ENCODE results near the gene RGS8.

Gene RGS8

GRCh38 chr1:182671750-182672486, 12.5 kb downstream of the RGS8 start:
- no peak for DNase-seq (ENCODE audit: low read depth)

- no peak for DNase-seq (ENCODE audit: low read depth)
Observed at GRCh38 chr1:182670032-182670749, 14.2 kb downstream of the RGS8 start.

- DNase-seq (ENCODE audit: low read depth): no peak
Observed at GRCh38 chr1:182669266-182669665, 15.1 kb downstream of the RGS8 start.

- no peak for DNase-seq (ENCODE audit: low read depth)
Observed at GRCh38 chr1:182668521-182669054, 15.8 kb downstream of the RGS8 start.

GRCh38 chr1:182667848-182668505, 16.4 kb downstream of the RGS8 start:
- DNase-seq (ENCODE audit: low read depth): no peak

GRCh38 chr1:182666706-182667105, 17.7 kb downstream of the RGS8 start:
- no peak for DNase-seq (ENCODE audit: low read depth)

GRCh38 chr1:182664296-182664695, 20.1 kb downstream of the RGS8 start:
- DNase-seq (ENCODE audit: low read depth): no peak

- no peak for DNase-seq (ENCODE audit: low read depth)
Observed at GRCh38 chr1:182662956-182663355, 21.4 kb downstream of the RGS8 start.

GRCh38 chr1:182662121-182662890, 22.1 kb downstream of the RGS8 start:
- no peak for DNase-seq (ENCODE audit: low read depth)

GRCh38 chr1:182658055-182658454, 26.3 kb downstream of the RGS8 start:
- no peak for DNase-seq (ENCODE audit: low read depth)

GRCh38 chr1:182656842-182657397, 27.5 kb downstream of the RGS8 start:
- no peak for DNase-seq (ENCODE audit: low read depth)

- no peak for DNase-seq (ENCODE audit: low read depth)
Observed at GRCh38 chr1:182653986-182654385, 30.4 kb downstream of the RGS8 start.

GRCh38 chr1:182652933-182653332, 31.5 kb downstream of the RGS8 start:
- no peak for DNase-seq (ENCODE audit: low read depth)

- no peak for DNase-seq (ENCODE audit: low read depth)
Observed at GRCh38 chr1:182651339-182651724, 33.1 kb downstream of the RGS8 start.

GRCh38 chr1:182650678-182651338, 33.6 kb downstream of the RGS8 start:
- DNase-seq (ENCODE audit: low read depth): no peak

GRCh38 chr1:182649041-182649440, 35.3 kb downstream of the RGS8 start:
- no peak for DNase-seq (ENCODE audit: low read depth)

GRCh38 chr1:182646739-182647138, 37.6 kb downstream of the RGS8 start:
- no peak for DNase-seq (ENCODE audit: low read depth)

GRCh38 chr1:182644886-182645285, 39.5 kb downstream of the RGS8 start:
- DNase-seq (ENCODE audit: low read depth): no peak

GRCh38 chr1:182643699-182644098, 40.7 kb downstream of the RGS8 start:
- DNase-seq (ENCODE audit: low read depth): no peak

GRCh38 chr1:182642461-182642860, 41.9 kb downstream of the RGS8 start:
- DNase-seq (ENCODE audit: low read depth): no peak

- no peak for DNase-seq (ENCODE audit: low read depth)
Observed at GRCh38 chr1:182641561-182641960, 42.8 kb downstream of the RGS8 start.

Data from T follicular helper cell (primary cell).